HG03095 (cell line): ENCODE data around the gene TLCD3B.

Source experiments
- ATAC-seq: cut with Tn5 transposase; IDR thresholded peaks from one replicate; pipeline ENCODE4 v1.9.1; 2021; ENCODE audit warnings: moderate library complexity; ENCODE audit not compliant: unreplicated experiment

TLCD3B gene

GRCh38 chr16:29975134-29975538 is 55.9 kb downstream of the TLCD3B start:
- ATAC-seq = no peak
